Nephron progenitor cell (in vitro differentiated cells): Measurements from ENCODE around the gene TRMT61A.
A peak's percentile ranks its signal among the peaks of the same experiment; 100 is the strongest.

Source experiments
- DNase-seq: peaks from one replicate; pipeline ENCODE4 v3.0.0; 2021
- H3K27ac Mint-ChIP-seq: 2 replicates; pipeline ENCODE4 v1.8.0; 2021; ENCODE audit warnings: mild to moderate bottlenecking, moderate library complexity, mixed read lengths
- H3K27me3 Mint-ChIP-seq: 2 replicates; pipeline ENCODE4 v1.8.0; 2021; ENCODE audit warnings: mild to moderate bottlenecking, low read depth, mixed read lengths; ENCODE audit not compliant: poor library complexity
- H3K36me3 Mint-ChIP-seq: 2 replicates; pipeline ENCODE4 v1.8.0; 2021; ENCODE audit warnings: low read depth, mixed read lengths
- H3K4me1 Mint-ChIP-seq: 2 replicates; pipeline ENCODE4 v1.8.0; 2021; ENCODE audit warnings: mixed read lengths
- H3K4me3 Mint-ChIP-seq: 2 replicates; pipeline ENCODE4 v1.8.0; 2021; ENCODE audit warnings: mild to moderate bottlenecking, moderate library complexity, mixed read lengths
- H3K9me3 Mint-ChIP-seq: 2 replicates; pipeline ENCODE4 v1.8.0; 2021; ENCODE audit warnings: mild to moderate bottlenecking, moderate library complexity, mixed read lengths
- CTCF ChIP-seq: fragments of 200-600 bp; sonication (generic); IDR thresholded peaks from 2 replicates; pipeline ENCODE4 v1.5.0; 2021; ENCODE audit warnings: antibody characterized with exemption

Gene TRMT61A

GRCh38 chr14:103552846-103553210, 23.8 kb downstream of the TRMT61A start:
- H3K9me3 Mint-ChIP-seq, result no peaks in the 10 kb centered on the region
- peaks cover 3% of the 10 kb centered on the region for H3K27me3 Mint-ChIP-seq
- TF ChIP-seq CTCF, result no peak
- no peak overlapping the region for H3K4me3 Mint-ChIP-seq
- H3K36me3 Mint-ChIP-seq, result no peaks in the 10 kb centered on the region
- DNase-seq, result no peak
- H3K27ac Mint-ChIP-seq, result peak overlapping the region; percentile 54
- H3K4me1 Mint-ChIP-seq, result peaks cover 28% of the 10 kb centered on the region

- Mint-ChIP-seq H3K27me3 (peaks cover 3% of the 10 kb centered on the region), H3K4me1 (peaks cover 49% of the 10 kb centered on the region), H3K4me3 (no peak overlapping the region), H3K9me3 (no peaks in the 10 kb centered on the region), H3K36me3 (peaks cover 20% of the 10 kb centered on the region), H3K27ac (peak overlapping the region; percentile 55)
- no peak for DNase-seq
- no peak for TF ChIP-seq CTCF
These were observed 26.8 kb downstream of the TRMT61A start for GRCh38 chr14:103555559-103556337.

- DNase-seq, result no peak
- Mint-ChIP-seq H3K4me3 (no peak overlapping the region), H3K36me3 (peaks cover 23% of the 10 kb centered on the region), H3K4me1 (peaks cover 53% of the 10 kb centered on the region), H3K27ac (peak overlapping the region; percentile 72), H3K27me3 (no peaks in the 10 kb centered on the region), H3K9me3 (no peaks in the 10 kb centered on the region)
- no peak for TF ChIP-seq CTCF
These were observed 28.2 kb downstream of the TRMT61A start for GRCh38 chr14:103556946-103557758.

GRCh38 chr14:103558071-103558882, 29.3 kb downstream of the TRMT61A start:
- TF ChIP-seq CTCF, result no peak
- Mint-ChIP-seq H3K27ac (peak overlapping the region; percentile 71), H3K27me3 (no peaks in the 10 kb centered on the region), H3K9me3 (no peaks in the 10 kb centered on the region), H3K4me1 (peaks cover 50% of the 10 kb centered on the region), H3K4me3 (peak overlapping the region; percentile 49), H3K36me3 (peaks cover 23% of the 10 kb centered on the region)
- no peak for DNase-seq

DNA sequence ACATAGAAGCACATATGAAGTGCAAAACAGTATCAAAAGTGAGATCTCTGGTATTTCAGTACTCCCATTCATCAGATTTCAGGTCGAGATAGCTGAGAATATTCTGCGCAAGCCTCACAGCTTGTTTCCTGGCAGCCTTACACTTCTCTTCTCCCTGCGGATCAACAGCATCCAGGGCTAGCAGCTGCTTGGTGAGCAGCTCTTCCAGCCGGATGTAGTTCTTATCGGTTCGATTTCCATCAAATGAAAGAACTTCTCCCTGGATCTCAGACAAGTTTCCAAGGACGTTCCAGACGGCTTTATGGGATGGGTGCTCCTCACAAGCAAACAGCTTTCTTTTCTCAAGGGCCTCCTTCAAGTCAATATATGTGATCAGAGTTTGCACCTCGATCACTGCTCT, 30.8 kb downstream of the TRMT61A start:
- H3K27ac Mint-ChIP-seq, result no peak overlapping the region
- H3K36me3 Mint-ChIP-seq, result peaks cover 23% of the 10 kb centered on the region
- no peaks in the 10 kb centered on the region for H3K9me3 Mint-ChIP-seq
- H3K4me1 Mint-ChIP-seq, result peaks cover 60% of the 10 kb centered on the region
- no peak overlapping the region for H3K4me3 Mint-ChIP-seq
- no peak for DNase-seq
- no peak for TF ChIP-seq CTCF
- H3K27me3 Mint-ChIP-seq, result no peaks in the 10 kb centered on the region
